K562 (cell line): ENCODE measurements around the gene MAST4. TPM values are rescaled to one million over a fixed set of nuclear protein-coding genes. Genes with fewer than 3 reads are reported as not detected.

ENCODE experiments used
- ATAC-seq: fragments of 200-7000 bp; cut with Tn5 transposase; 3 replicates; pipeline ENCODE4 v1.9.1; 2020; ENCODE audit warnings: moderate library complexity
- BruUV-seq: library from RNA; stranded (reverse); fragments of 400-500 nt; replicated peaks from 2 replicates; lab custom pipeline; 2021; lab: Mats Ljungman, UMichigan
- CTCF ChIA-PET: fragments of 300-600 bp; formaldehyde crosslinking; extraction: SDS; loops from one replicate; lab custom pipeline; 2021; ENCODE audit warnings: low intra/inter-chr PET ratio; lab: Yijun Ruan, JAX
- POLR2A ChIA-PET: fragments of 300-600, 350-650 bp; sonication (Branson Sonifier 250); formaldehyde crosslinking; extraction: SDS; loops from one replicate; lab custom pipeline; 2021; ENCODE audit warnings: antibody characterized with exemption, inconsistent platforms; lab: Yijun Ruan, JAX
- DNase-seq, 4 experiments: peaks; one replicate each; pipeline versions ENCODE4 v3.0.0 to v3.0.0-alpha.2; 2011 to 2018; ENCODE audit warnings: low spot score in 3 of 4, mixed read lengths in 3 of 4; ENCODE audit errors: extremely low read depth in 1 of 4
- FAIRE-seq: peaks from 2 replicates; lab custom pipeline; 2011; peaks lifted over from hg19 to GRCh38; lab: Jason Lieb, UNC
- H2AFZ ChIP-seq: 2 replicates; pipeline ENCODE4 v1.6.0; 2011; ENCODE audit warnings: low read depth, low read length, control low read depth, inconsistent platforms
- H3K27ac ChIP-seq: fragments of 200-600 bp; 3 replicates; pipeline ENCODE4 v1.8.0; 2011; ENCODE audit warnings: low read depth, mild to moderate bottlenecking, control low read depth, inconsistent platforms, low read length, moderate library complexity, mixed read lengths; ENCODE audit errors: extremely low read depth
- H3K27me3 ChIP-seq, 2 experiments: fragments of 300-600 bp in 1 of 2; 2 replicates in 1 of 2; 3 replicates in 1 of 2; pipeline versions ENCODE4 v1.6.0 to v1.8.0; 2011; ENCODE audit warnings: inconsistent platforms in 2 of 2, low read length in 2 of 2, mild to moderate bottlenecking in 1 of 2, mixed read lengths in 1 of 2, moderate library complexity in 1 of 2; ENCODE audit not compliant: control insufficient read depth in 2 of 2, insufficient read depth in 2 of 2
- H3K36me3 ChIP-seq: fragments of 300-600 bp; 3 replicates; pipeline ENCODE4 v1.8.0; 2011; ENCODE audit warnings: mild to moderate bottlenecking, low read length, inconsistent platforms; ENCODE audit not compliant: control insufficient read depth, insufficient read depth
- H3K4me1 ChIP-seq, 2 experiments: fragments of 200-600 bp in 1 of 2; replicated peaks in 1 of 2; 2 replicates in 1 of 2; 3 replicates in 1 of 2; pipeline versions ENCODE4 v1.5.1 to v1.8.0; 2011; ENCODE audit warnings: inconsistent platforms in 2 of 2, low read length in 2 of 2, mild to moderate bottlenecking in 1 of 2, mixed read lengths in 1 of 2, moderate library complexity in 1 of 2; ENCODE audit not compliant: control insufficient read depth in 2 of 2, insufficient read depth in 2 of 2
- H3K4me2 ChIP-seq: 2 replicates; pipeline ENCODE4 v1.6.1; 2011; ENCODE audit warnings: low read length, control low read depth, inconsistent platforms, mixed read lengths; ENCODE audit not compliant: insufficient read depth
- H3K4me3 ChIP-seq: fragments of 200-600 bp; sonication (generic), shearing (Covaris generic); 2 replicates; pipeline ENCODE4 v1.5.1; 2016; ENCODE audit warnings: control low read depth, inconsistent platforms
- H3K79me2 ChIP-seq: fragments of 200-600 bp; 3 replicates; pipeline ENCODE4 v1.8.0; 2011; ENCODE audit warnings: low read length, inconsistent platforms; ENCODE audit not compliant: control insufficient read depth, insufficient read depth
- H3K9ac ChIP-seq, 2 experiments: 2 replicates each; pipeline versions ENCODE4 v1.6.0 to v1.6.1; 2011; ENCODE audit warnings: low read depth in 2 of 2, low read length in 2 of 2, control low read depth in 1 of 2, inconsistent platforms in 1 of 2, mild to moderate bottlenecking in 1 of 2, mixed read lengths in 1 of 2; ENCODE audit not compliant: insufficient read depth in 1 of 2
- H3K9me1 ChIP-seq: one replicate; pipeline ENCODE4 v1.6.0; 2011; ENCODE audit warnings: inconsistent platforms, mild to moderate bottlenecking, low read length, moderate library complexity; ENCODE audit not compliant: control insufficient read depth, insufficient read depth
- H3K9me3 ChIP-seq: replicated peaks from 2 replicates; pipeline ENCODE4 v1.5.1; 2011; ENCODE audit warnings: low read depth, low read length, inconsistent platforms; ENCODE audit not compliant: control insufficient read depth, insufficient read depth
- H4K20me1 ChIP-seq: replicated peaks from 2 replicates; pipeline ENCODE4 v1.6.1; 2011; ENCODE audit warnings: low read length, inconsistent platforms, mixed read lengths; ENCODE audit not compliant: control insufficient read depth, insufficient read depth
- BRCA1 ChIP-seq, 2 experiments: fragments of 450-650 bp in 1 of 2; sonication (generic) in 1 of 2; formaldehyde crosslinking in 1 of 2; IDR thresholded peaks; 2 replicates each; pipeline versions ENCODE4 v1.5.0 to v1.6.1; 2017 to 2020; ENCODE audit warnings: mild to moderate bottlenecking in 1 of 2, missing genetic modification reagents in 1 of 2
- CREB1 ChIP-seq, 2 experiments: sonication (generic) in 1 of 2; formaldehyde crosslinking in 1 of 2; IDR thresholded peaks; 2 replicates each; pipeline versions ENCODE4 v1.6.1 to v1.8.0; 2012 to 2022; ENCODE audit warnings: inconsistent platforms in 1 of 2, mild to moderate bottlenecking in 1 of 2, missing genetic modification reagents in 1 of 2, moderate library complexity in 1 of 2
- ETV5 ChIP-seq: sonication (generic); formaldehyde crosslinking; IDR thresholded peaks from 2 replicates; pipeline ENCODE4 v1.4.0; 2020; ENCODE audit warnings: low read depth, mild to moderate bottlenecking, missing genetic modification reagents
- GATAD2A ChIP-seq: fragments of 450-650 bp; IDR thresholded peaks from 2 replicates; pipeline ENCODE4 v1.6.1; 2017
- MTA2 ChIP-seq: fragments of 450-650 bp; IDR thresholded peaks from 2 replicates; pipeline ENCODE4 v1.6.1; 2016; ENCODE audit warnings: low read depth
- PHF8 ChIP-seq: fragments of 200-600 bp; sonication (generic); IDR thresholded peaks from 2 replicates; pipeline ENCODE4 v1.6.1; 2012; ENCODE audit warnings: mixed run types, mild to moderate bottlenecking, inconsistent platforms, low read length, moderate library complexity, borderline replicate concordance
- RB1 ChIP-seq: fragments of 450-650 bp; IDR thresholded peaks from 2 replicates; pipeline ENCODE4 v1.6.1; 2017; ENCODE audit warnings: low read depth, mild to moderate bottlenecking
- RBM22 ChIP-seq: fragments of 200-400 bp; formaldehyde crosslinking; IDR thresholded peaks from 2 replicates; pipeline ENCODE4 v1.6.1; 2018; ENCODE audit warnings: low read length, low read depth; ENCODE audit not compliant: poor library complexity, severe bottlenecking
- RBM39 ChIP-seq: fragments of 200-400 bp; formaldehyde crosslinking; optimal IDR thresholded peaks from 2 replicates; pipeline ENCODE3; 2018; ENCODE audit warnings: low read depth, low read length
- SP1 ChIP-seq: sonication (generic); formaldehyde crosslinking; IDR thresholded peaks from 2 replicates; pipeline ENCODE4 v1.8.1; 2022; ENCODE audit warnings: mild to moderate bottlenecking, missing genetic modification reagents
- TFAM ChIP-seq: fragments of 250-450 bp; sonication (Bioruptor Pico); conservative IDR thresholded peaks from 2 replicates; pipeline ENCODE4 v1.5.0; 2021; ENCODE audit warnings: mild to moderate bottlenecking, moderate library complexity
- USF2 ChIP-seq: sonication (generic); formaldehyde crosslinking; IDR thresholded peaks from 2 replicates; pipeline ENCODE4 v1.5.0; 2020; ENCODE audit warnings: missing genetic modification reagents
- WGBS: fragments of 100-300 bp; shearing (Covaris generic); methylation state at CpG from one replicate; pipeline ENCODE4 v1.1.6; 2016; ENCODE audit warnings: low coverage, mixed read lengths; ENCODE audit not compliant: insufficient coverage; ENCODE audit errors: missing lambda C conversion rate; 5-methylcytosine and 5-hydroxymethylcytosine counted together
- in situ Hi-C: fragments of 300-500 bp; cut with MboI; formaldehyde crosslinking; loops from 4 replicates; pipeline ENCODE4 v1.15.0; 2018; ENCODE audit warnings: inconsistent platforms, mixed read lengths
- intact Hi-C: fragments of 100-400 bp; cut with micrococcal nuclease; formaldehyde crosslinking; loops from 2 replicates; pipeline ENCODE4 v1.14.2; 2022
- polyA plus RNA-seq, 8 experiments: library from polyadenylated mRNA; depleted of rRNA in 4 of 8; stranded (reverse) in 5 of 8; unstranded in 3 of 8; fragments of >200 nt; fragmentation: Nextera tagmentation in 2 of 8; fragmentation: Illumina TruSeq in 1 of 8; extraction: Ambion mirVana in 2 of 8; extraction: Trizol in 1 of 8; gene quantifications; 2 replicates each; pipeline versions ENCODE4 v1.2.1 to v1.2.3, GENCODE V29; 2011 to 2014; ENCODE audit warnings: inconsistent platforms in 1 of 8, missing spikeins in 1 of 8
- total RNA-seq, 7 experiments: library from RNA; depleted of rRNA in 6 of 7; stranded (reverse); fragments of >200 nt in 6 of 7; fragmentation: Illumina TruSeq in 2 of 7; extraction: Trizol in 2 of 7; gene quantifications; 2 replicates each; pipeline versions ENCODE4 v1.2.1 to v1.2.3, GENCODE V29; 2011 to 2021; ENCODE audit warnings: low replicate concordance in 1 of 7
- TF ChIP-seq, protein P1 (sequence below): sonication (generic); formaldehyde crosslinking; IDR thresholded peaks from 2 replicates; pipeline ENCODE4 v1.8.1; 2022; ENCODE audit warnings: missing genetic modification reagents

Gene MAST4
- total and polyA plus RNA-seq, 9 of the 15 experiments (the other 6 are each of a cell fraction or from before 2014, with no cell fraction given), result 0.88 to 10.1 (median 5.2) TPM

GRCh38 chr5:66989781-66990180, 393.6 kb downstream of the MAST4 start (continued):
- TF ChIP-seq, protein P1, sequence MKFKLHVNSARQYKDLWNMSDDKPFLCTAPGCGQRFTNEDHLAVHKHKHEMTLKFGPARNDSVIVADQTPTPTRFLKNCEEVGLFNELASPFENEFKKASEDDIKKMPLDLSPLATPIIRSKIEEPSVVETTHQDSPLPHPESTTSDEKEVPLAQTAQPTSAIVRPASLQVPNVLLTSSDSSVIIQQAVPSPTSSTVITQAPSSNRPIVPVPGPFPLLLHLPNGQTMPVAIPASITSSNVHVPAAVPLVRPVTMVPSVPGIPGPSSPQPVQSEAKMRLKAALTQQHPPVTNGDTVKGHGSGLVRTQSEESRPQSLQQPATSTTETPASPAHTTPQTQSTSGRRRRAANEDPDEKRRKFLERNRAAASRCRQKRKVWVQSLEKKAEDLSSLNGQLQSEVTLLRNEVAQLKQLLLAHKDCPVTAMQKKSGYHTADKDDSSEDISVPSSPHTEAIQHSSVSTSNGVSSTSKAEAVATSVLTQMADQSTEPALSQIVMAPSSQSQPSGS (CRISPR knock-in tag), result no peak
- no peak for TF ChIP-seq PHF8
- TF ChIP-seq TFAM (CRISPR knock-in tag), result no peak
- TF ChIP-seq RBM39, result no peak
- TF ChIP-seq SP1 (CRISPR knock-in tag), result no peak
- TF ChIP-seq RB1, result no peak
- no peak for TF ChIP-seq BRCA1 (IDR thresholded peaks at IDR 0.05)
- no peak for TF ChIP-seq BRCA1 (CRISPR knock-in tag; IDR thresholded peaks at IDR 0.05)

GRCh38 chr5:66991746-66992145, 395.6 kb downstream of the MAST4 start:
- no peaks in the 10 kb centered on the region for H3K79me2 ChIP-seq
- no peaks in the 10 kb centered on the region for H3K36me3 ChIP-seq
- H3K27me3 ChIP-seq, result peaks cover 0 to 9% of the 10 kb centered on the region in 2 experiments; a peak in 1 of 5 replicates
- TF ChIP-seq RBM22 (no peak), MTA2 (no peak), GATAD2A (no peak), ETV5 (CRISPR knock-in tag) (no peak), CREB1 (IDR thresholded peaks at IDR 0.05) (no peak), CREB1 (CRISPR knock-in tag; IDR thresholded peaks at IDR 0.05) (no peak), USF2 (CRISPR knock-in tag) (no peak)
- no peaks in the 10 kb centered on the region for H3K4me1 ChIP-seq
- intact Hi-C loops (no loop called here), in situ Hi-C loops (loop anchor here (10.0 kb wide), 2 partner anchors 153 to 223 kb away; no protein-coding TSS in a partner anchor)
- no peak overlapping the region for H3K4me2 ChIP-seq
- no peak for DNase-seq
- WGBS, result 0% methylated on average over 2 of the region's 2 CpGs
- no peaks in the 10 kb centered on the region for H3K9me1 ChIP-seq
- H3K27ac ChIP-seq, result no peak overlapping the region
- H4K20me1 ChIP-seq, result no peaks in the 10 kb centered on the region
- no peak overlapping the region for H3K4me3 ChIP-seq
- no TSS peak for BruUV-seq
- no peak overlapping the region for H3K9ac ChIP-seq
- H3K9me3 ChIP-seq, result no peaks in the 10 kb centered on the region
- CTCF ChIA-PET, result no interaction called here
- no peak overlapping the region for H2AFZ ChIP-seq
- ATAC-seq, result no peak
- no peak for FAIRE-seq
- POLR2A ChIA-PET, result interaction anchor here (0.7 kb wide), 1 partner anchor 9 kb away, joined by 3 read pairs; no protein-coding TSS in a partner anchor
